WERI-Rb-1 (cell line): Measurements from ENCODE around the gene NBAS.

Experiments used
- DNase-seq: peaks from one replicate; pipeline ENCODE4 v3.0.0-alpha.2; 2020
- H3K27ac ChIP-seq: fragments of 250-450 bp; sonication (Bioruptor Pico); 2 replicates; pipeline ENCODE4 v1.5.1; 2020; ENCODE audit warnings: mild to moderate bottlenecking, moderate library complexity
- H3K27me3 ChIP-seq: fragments of 250-450 bp; sonication (Bioruptor Pico); 2 replicates; pipeline ENCODE4 v1.5.1; 2021; ENCODE audit warnings: mild to moderate bottlenecking, low read depth, moderate library complexity; ENCODE audit not compliant: insufficient read depth, severe bottlenecking
- H3K36me3 ChIP-seq: fragments of 250-450 bp; sonication (Bioruptor Pico); 2 replicates; pipeline ENCODE4 v1.5.1; 2020; ENCODE audit warnings: mild to moderate bottlenecking, moderate library complexity
- H3K4me3 ChIP-seq: 2 replicates; pipeline ENCODE4 v1.5.1; 2011; ENCODE audit warnings: low read depth, mild to moderate bottlenecking, control low read depth, low read length
- H3K9me3 ChIP-seq: fragments of 250-450 bp; sonication (Bioruptor Pico); 2 replicates; pipeline ENCODE4 v1.5.1; 2021; ENCODE audit warnings: mild to moderate bottlenecking, moderate library complexity; ENCODE audit not compliant: severe bottlenecking
- TF ChIP-seq, protein P1 (sequence below): IDR thresholded peaks from 2 replicates; pipeline ENCODE4 v1.5.1; 2011; ENCODE audit warnings: low read depth, mild to moderate bottlenecking, control low read depth, inconsistent platforms, low read length

Gene NBAS

DNA sequence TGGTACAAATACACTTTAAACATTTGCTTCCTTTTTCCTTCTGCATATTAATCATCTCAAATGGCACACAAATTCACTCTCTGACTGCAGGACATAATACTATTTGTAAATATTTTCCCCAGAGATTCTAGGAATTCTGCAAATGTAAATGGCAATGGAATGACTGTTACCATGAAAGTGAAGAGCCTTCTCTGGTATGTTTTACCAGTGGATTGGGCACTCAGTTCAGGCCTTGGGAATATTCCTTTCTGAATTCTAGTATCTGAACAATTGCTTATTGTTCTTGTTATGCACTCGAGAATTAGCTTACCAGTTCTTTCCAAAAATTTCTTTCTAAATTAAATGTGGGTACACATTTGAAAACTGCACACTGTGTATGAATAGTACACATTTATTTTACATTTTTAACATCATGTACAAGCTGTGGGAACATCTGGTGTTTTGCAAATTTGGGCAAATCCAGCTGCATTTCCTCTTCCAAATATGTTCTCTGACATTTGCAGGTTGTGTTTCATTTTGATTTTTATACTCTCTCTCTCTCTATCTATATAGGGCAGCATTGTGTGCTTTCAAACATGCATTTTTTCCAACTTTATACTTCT is 289.1 kb downstream of the NBAS start:
- H3K27ac ChIP-seq: no peak overlapping the region
- H3K27me3 ChIP-seq: no peaks in the 10 kb centered on the region
- DNase-seq: no peak
- peaks cover 8% of the 10 kb centered on the region for H3K36me3 ChIP-seq
- H3K4me3 ChIP-seq: no peak overlapping the region
- TF ChIP-seq, protein P1, sequence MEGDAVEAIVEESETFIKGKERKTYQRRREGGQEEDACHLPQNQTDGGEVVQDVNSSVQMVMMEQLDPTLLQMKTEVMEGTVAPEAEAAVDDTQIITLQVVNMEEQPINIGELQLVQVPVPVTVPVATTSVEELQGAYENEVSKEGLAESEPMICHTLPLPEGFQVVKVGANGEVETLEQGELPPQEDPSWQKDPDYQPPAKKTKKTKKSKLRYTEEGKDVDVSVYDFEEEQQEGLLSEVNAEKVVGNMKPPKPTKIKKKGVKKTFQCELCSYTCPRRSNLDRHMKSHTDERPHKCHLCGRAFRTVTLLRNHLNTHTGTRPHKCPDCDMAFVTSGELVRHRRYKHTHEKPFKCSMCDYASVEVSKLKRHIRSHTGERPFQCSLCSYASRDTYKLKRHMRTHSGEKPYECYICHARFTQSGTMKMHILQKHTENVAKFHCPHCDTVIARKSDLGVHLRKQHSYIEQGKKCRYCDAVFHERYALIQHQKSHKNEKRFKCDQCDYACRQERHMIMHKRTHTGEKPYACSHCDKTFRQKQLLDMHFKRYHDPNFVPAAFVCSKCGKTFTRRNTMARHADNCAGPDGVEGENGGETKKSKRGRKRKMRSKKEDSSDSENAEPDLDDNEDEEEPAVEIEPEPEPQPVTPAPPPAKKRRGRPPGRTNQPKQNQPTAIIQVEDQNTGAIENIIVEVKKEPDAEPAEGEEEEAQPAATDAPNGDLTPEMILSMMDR: no peak
- H3K9me3 ChIP-seq: no peaks in the 10 kb centered on the region

DNA sequence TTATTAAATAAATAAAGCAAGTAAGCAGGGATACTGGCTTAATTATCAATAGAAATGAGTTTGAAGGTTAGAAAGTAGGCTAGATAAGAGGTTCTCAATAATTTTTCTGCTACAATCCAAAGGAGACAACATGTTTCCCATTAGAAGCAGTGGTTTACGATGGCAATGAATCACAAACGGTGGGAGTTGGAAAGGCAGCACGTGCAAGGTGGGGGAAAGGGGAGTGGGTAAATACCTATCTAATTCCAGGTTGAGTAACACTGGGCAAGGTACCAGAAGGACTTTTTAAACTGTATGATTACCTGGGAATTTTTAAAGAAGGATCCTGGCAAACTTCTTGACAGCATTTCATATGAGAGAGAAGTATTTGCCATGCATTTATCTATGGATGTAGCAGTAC is 289.9 kb downstream of the NBAS start:
- H3K27ac ChIP-seq: no peak overlapping the region
- no peaks in the 10 kb centered on the region for H3K27me3 ChIP-seq
- H3K36me3 ChIP-seq: peaks cover 8% of the 10 kb centered on the region
- TF ChIP-seq, protein P1: no peak
- no peak for DNase-seq
- H3K4me3 ChIP-seq: no peak overlapping the region
- no peaks in the 10 kb centered on the region for H3K9me3 ChIP-seq

DNA sequence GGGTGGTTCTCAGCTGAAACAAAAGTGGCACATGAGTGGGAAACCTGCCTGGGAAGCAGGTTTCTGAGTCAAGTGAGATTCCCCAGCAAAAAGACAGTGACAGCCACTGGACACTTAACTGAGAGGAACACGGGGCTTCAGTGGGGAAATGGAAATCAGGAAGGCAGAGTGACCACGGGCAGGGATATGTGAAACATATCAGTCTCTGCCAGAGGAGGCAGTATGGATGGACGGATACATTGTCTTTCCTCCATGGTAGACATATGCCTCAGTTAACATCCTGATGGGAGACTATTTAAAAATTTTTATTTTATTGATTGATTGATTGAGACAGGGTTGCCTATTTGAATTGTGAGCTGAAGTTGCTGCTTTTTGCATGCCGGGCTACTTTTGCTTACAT is 292.1 kb downstream of the NBAS start:
- Histone ChIP-seq H3K9me3 (no peaks in the 10 kb centered on the region), H3K4me3 (no peak overlapping the region), H3K36me3 (no peaks in the 10 kb centered on the region; the same call in 1 of the 2 replicates), H3K27ac (no peak overlapping the region), H3K27me3 (no peaks in the 10 kb centered on the region)
- TF ChIP-seq, protein P1: no peak
- no peak for DNase-seq

DNA sequence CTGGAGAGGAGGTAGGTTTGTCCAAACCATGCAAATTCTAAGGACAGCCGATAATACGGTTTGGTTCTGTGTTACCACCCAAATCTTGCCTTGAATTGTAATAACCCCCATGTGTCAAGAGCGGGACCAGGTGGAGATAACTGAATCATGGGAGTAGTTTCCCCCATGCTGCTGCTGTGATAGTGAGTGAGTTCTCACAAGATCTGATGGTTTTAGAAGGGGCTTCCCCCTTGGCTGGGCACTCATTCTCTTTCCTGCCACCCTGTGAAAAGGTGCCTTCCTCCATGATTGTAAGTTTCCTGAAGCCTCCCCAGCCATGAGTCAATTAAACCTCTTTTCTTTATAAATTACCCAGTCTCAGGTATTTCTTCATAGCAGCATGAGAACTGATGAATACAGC is 295.2 kb downstream of the NBAS start:
- TF ChIP-seq, protein P1: no peak
- no peaks in the 10 kb centered on the region for H3K36me3 ChIP-seq
- no peak overlapping the region for H3K27ac ChIP-seq
- H3K4me3 ChIP-seq: no peak overlapping the region
- no peaks in the 10 kb centered on the region for H3K27me3 ChIP-seq
- H3K9me3 ChIP-seq: no peaks in the 10 kb centered on the region
- DNase-seq: no peak

DNA sequence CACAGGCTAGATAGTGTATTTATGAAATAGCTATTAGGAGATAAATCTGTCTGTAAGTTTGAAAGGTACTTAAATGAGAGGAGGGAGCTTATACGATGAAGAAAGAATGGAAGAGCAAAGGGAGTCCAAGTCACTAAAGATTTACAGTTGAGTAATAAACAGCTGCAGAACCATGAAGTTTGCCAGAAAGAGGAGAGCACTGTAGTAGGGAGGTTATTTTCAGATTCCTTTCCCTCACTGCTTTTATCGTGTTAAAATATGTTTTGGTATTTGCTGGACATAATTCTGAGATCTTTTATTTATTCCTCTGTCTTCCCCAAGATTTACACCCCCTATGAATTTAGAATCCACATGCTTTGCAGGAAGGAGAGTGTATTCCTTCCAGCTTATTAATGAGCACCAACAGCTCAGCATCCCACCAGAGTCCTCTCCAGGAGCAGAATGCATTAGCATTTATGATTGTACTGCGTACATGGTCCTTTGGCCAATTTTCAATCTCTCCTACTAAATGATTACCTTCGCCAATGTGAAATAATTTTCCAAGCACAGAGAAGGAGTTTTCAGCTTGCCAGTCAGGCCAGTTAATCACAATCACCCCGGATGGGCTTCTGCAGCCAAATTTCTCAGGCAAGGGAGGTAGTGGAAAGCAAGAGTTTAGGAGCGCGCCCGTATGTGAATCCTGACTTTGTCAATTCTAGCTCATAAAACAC is 297.0 kb downstream of the NBAS start:
- no peak overlapping the region for H3K27ac ChIP-seq
- TF ChIP-seq, protein P1: no peak
- H3K4me3 ChIP-seq: no peak overlapping the region
- H3K27me3 ChIP-seq: no peaks in the 10 kb centered on the region
- no peaks in the 10 kb centered on the region for H3K9me3 ChIP-seq
- no peaks in the 10 kb centered on the region for H3K36me3 ChIP-seq
- DNase-seq: no peak
